H1 (cell line): ENCODE measurements around the gene HSPA5. TPM values are rescaled to one million over a fixed set of nuclear protein-coding genes. Genes with fewer than 3 reads are reported as not detected.

Experiments used
- CTCF ChIA-PET: fragments of 300-600 bp; sonication (Branson Sonifier 250); formaldehyde crosslinking; loops from one replicate; lab custom pipeline; 2021; ENCODE audit not compliant: partially characterized antibody; lab: Charles Lee
- POLR2A ChIA-PET: fragments of 300-600 bp; sonication (Branson Sonifier 250); formaldehyde crosslinking; loops from one replicate; lab custom pipeline; 2021; ENCODE audit warnings: inconsistent platforms; ENCODE audit not compliant: partially characterized antibody; lab: Charles Lee
- DNase-seq, 2 experiments: peaks; one replicate each; pipeline versions ENCODE4 v3.0.0 to v3.0.0-alpha.2; 2010 to 2022; ENCODE audit warnings: low spot score in 2 of 2, low read depth in 1 of 2, mixed read lengths in 1 of 2
- FAIRE-seq: peaks from 2 replicates; lab custom pipeline; 2011; peaks lifted over from hg19 to GRCh38; lab: Jason Lieb, UNC
- H2AFZ ChIP-seq: 2 replicates; pipeline ENCODE4 v1.8.1; 2012; ENCODE audit warnings: low read length, inconsistent platforms
- H2AK5ac ChIP-seq: 2 replicates; pipeline ENCODE4 v1.6.1; 2013; ENCODE audit warnings: low read depth, low read length
- H2BK120ac ChIP-seq: replicated peaks from 2 replicates; pipeline ENCODE3; 2013; ENCODE audit warnings: low read depth, low read length, inconsistent platforms
- H2BK12ac ChIP-seq: 2 replicates; pipeline ENCODE4 v1.6.1; 2013; ENCODE audit warnings: low read depth, low read length
- H2BK15ac ChIP-seq: 2 replicates; pipeline ENCODE4 v1.6.1; 2013; ENCODE audit warnings: low read length
- H2BK20ac ChIP-seq: 2 replicates; pipeline ENCODE4 v1.6.1; 2013; ENCODE audit warnings: low read length
- H2BK5ac ChIP-seq: 2 replicates; pipeline ENCODE4 v1.6.1; 2013; ENCODE audit warnings: low read depth, low read length
- H3K14ac ChIP-seq: 2 replicates; pipeline ENCODE4 v1.6.1; 2013; ENCODE audit warnings: inconsistent platforms; ENCODE audit not compliant: insufficient read length
- H3K18ac ChIP-seq: 2 replicates; pipeline ENCODE4 v1.6.1; 2013; ENCODE audit warnings: low read length; ENCODE audit errors: extremely low read depth
- H3K23ac ChIP-seq: 2 replicates; pipeline ENCODE4 v1.6.1; 2013; ENCODE audit warnings: inconsistent platforms; ENCODE audit not compliant: insufficient read length
- H3K23me2 ChIP-seq: 2 replicates; pipeline ENCODE4 v1.6.1; 2013; ENCODE audit warnings: low read depth, low read length
- H3K27ac ChIP-seq: 2 replicates; pipeline ENCODE4 v1.6.1; 2011; ENCODE audit warnings: low read depth, low read length, inconsistent platforms
- H3K27me3 ChIP-seq, 4 experiments: replicated peaks in 1 of 4; 1 replicate in 1 of 4; 2 replicates in 3 of 4; pipeline versions ENCODE4 v1.6.1 to v1.8.1; 2011 to 2013; ENCODE audit warnings: low read length in 3 of 4, mild to moderate bottlenecking in 3 of 4, inconsistent platforms in 2 of 4, mixed read lengths in 2 of 4, moderate library complexity in 1 of 4; ENCODE audit not compliant: control insufficient read depth in 3 of 4, insufficient read depth in 3 of 4; ENCODE audit errors: extremely low read depth in 1 of 4
- H3K36me3 ChIP-seq, 4 experiments: 2 replicates each; pipeline versions ENCODE4 v1.6.1 to v1.8.1; 2011 to 2013; ENCODE audit warnings: mild to moderate bottlenecking in 4 of 4, low read length in 3 of 4, moderate library complexity in 2 of 4, control low read depth in 1 of 4, inconsistent platforms in 1 of 4; ENCODE audit not compliant: insufficient read depth in 4 of 4, control insufficient read depth in 2 of 4
- H3K4ac ChIP-seq: replicated peaks from 2 replicates; pipeline ENCODE3; 2013; ENCODE audit warnings: low read length, low read depth, mixed read lengths, inconsistent platforms; ENCODE audit not compliant: insufficient read length
- H3K4me1 ChIP-seq, 4 experiments: replicated peaks in 1 of 4; 1 replicate in 1 of 4; 2 replicates in 3 of 4; pipeline versions ENCODE4 v1.6.1 to v1.8.1; 2011 to 2013; ENCODE audit warnings: low read length in 3 of 4, inconsistent platforms in 2 of 4, mixed read lengths in 1 of 4; ENCODE audit not compliant: insufficient read depth in 4 of 4, control insufficient read depth in 3 of 4
- H3K4me2 ChIP-seq, 2 experiments: 2 replicates each; pipeline versions ENCODE4 v1.6.1 to v1.8.1; 2011 to 2013; ENCODE audit warnings: low read depth in 2 of 2, low read length in 2 of 2, control low read depth in 1 of 2, inconsistent platforms in 1 of 2, mild to moderate bottlenecking in 1 of 2; ENCODE audit not compliant: insufficient read depth in 1 of 2
- H3K4me3 ChIP-seq, 4 experiments: fragments of 200-600, 300-600 bp in 1 of 4; sonication (generic), shearing (Covaris generic), sonication (Bioruptor Twin) in 1 of 4; 2 replicates each; pipeline versions ENCODE4 v1.5.1 to v1.8.1; 2011 to 2016; ENCODE audit warnings: low read length in 4 of 4, low read depth in 3 of 4, control low read depth in 2 of 4, inconsistent platforms in 2 of 4, mild to moderate bottlenecking in 2 of 4, mixed read lengths in 1 of 4, moderate library complexity in 1 of 4; ENCODE audit not compliant: insufficient read depth in 2 of 4; ENCODE audit errors: extremely low read depth in 1 of 4
- H3K56ac ChIP-seq: replicated peaks from 2 replicates; pipeline ENCODE3; 2013; ENCODE audit warnings: low read depth, mild to moderate bottlenecking, mixed read lengths, low read length, inconsistent platforms; ENCODE audit not compliant: insufficient read length
- H3K79me1 ChIP-seq: 2 replicates; pipeline ENCODE4 v1.6.1; 2013; ENCODE audit warnings: low read depth, low read length, control low read depth
- H3K79me2 ChIP-seq, 2 experiments: 2 replicates each; pipeline versions ENCODE4 v1.6.1 to v1.8.1; 2012 to 2013; ENCODE audit warnings: low read length in 2 of 2, mild to moderate bottlenecking in 2 of 2, inconsistent platforms in 1 of 2; ENCODE audit not compliant: insufficient read depth in 2 of 2, control insufficient read depth in 1 of 2
- H3K9ac ChIP-seq, 4 experiments: replicated peaks in 1 of 4; 1 replicate in 1 of 4; 2 replicates in 3 of 4; pipeline versions ENCODE4 v1.6.1 to v1.8.1; 2011 to 2013; ENCODE audit warnings: low read depth in 3 of 4, low read length in 3 of 4, control low read depth in 2 of 4, mild to moderate bottlenecking in 2 of 4, moderate library complexity in 2 of 4, inconsistent platforms in 1 of 4; ENCODE audit errors: extremely low read depth in 1 of 4
- H3K9me3 ChIP-seq, 2 experiments: 2 replicates each; pipeline versions ENCODE4 v1.6.1 to v1.8.1; 2012 to 2013; ENCODE audit warnings: mild to moderate bottlenecking in 2 of 2, moderate library complexity in 2 of 2, control low read depth in 1 of 2, inconsistent platforms in 1 of 2, low read depth in 1 of 2, low read length in 1 of 2, mixed read lengths in 1 of 2; ENCODE audit not compliant: insufficient read depth in 2 of 2
- H4K20me1 ChIP-seq, 2 experiments: replicated peaks in 1 of 2; 2 replicates each; pipeline versions ENCODE3 to v1.8.1; 2011 to 2013; ENCODE audit warnings: inconsistent platforms in 2 of 2, low read length in 2 of 2, mild to moderate bottlenecking in 1 of 2; ENCODE audit not compliant: insufficient read depth in 2 of 2, control insufficient read depth in 1 of 2
- H4K5ac ChIP-seq: 2 replicates; pipeline ENCODE4 v1.6.1; 2013; ENCODE audit warnings: low read length, low read depth, mixed read lengths, inconsistent platforms; ENCODE audit not compliant: insufficient read length
- H4K8ac ChIP-seq: 2 replicates; pipeline ENCODE4 v1.8.0; 2013; ENCODE audit warnings: mild to moderate bottlenecking, moderate library complexity, low read length, inconsistent platforms; ENCODE audit not compliant: insufficient read depth; ENCODE audit errors: extremely low read depth
- H4K91ac ChIP-seq: replicated peaks from 2 replicates; pipeline ENCODE3; 2013; ENCODE audit warnings: low read length, mixed read lengths, inconsistent platforms; ENCODE audit not compliant: insufficient read length
- ATF3 ChIP-seq: IDR thresholded peaks from 2 replicates; pipeline ENCODE4 v1.6.1; 2011; ENCODE audit warnings: low read depth, mild to moderate bottlenecking, low read length; ENCODE audit not compliant: insufficient read depth
- EP300 ChIP-seq, 2 experiments: IDR thresholded peaks; 1 replicate in 1 of 2; 2 replicates in 1 of 2; pipeline ENCODE4 v1.6.1; 2011 to 2012; ENCODE audit warnings: low read depth in 2 of 2, low read length in 2 of 2, mild to moderate bottlenecking in 2 of 2, borderline replicate concordance in 1 of 2, inconsistent platforms in 1 of 2, moderate library complexity in 1 of 2
- WGBS, 2 experiments: shearing (Covaris generic) in 1 of 2; methylation state at CpG; one replicate each; pipeline versions ENCODE4 v1.1.6 to v1.1.7; 2013 to 2015; ENCODE audit warnings: low lambda C conversion rate in 2 of 2, mixed read lengths in 2 of 2, inconsistent platforms in 1 of 2, low coverage in 1 of 2, missing lambda C conversion rate in 1 of 2; ENCODE audit not compliant: insufficient replicate concordance in 2 of 2, insufficient coverage in 1 of 2, insufficient read length in 1 of 2; ENCODE audit errors: extremely low coverage in 1 of 2, missing lambda C conversion rate in 1 of 2; 5-methylcytosine and 5-hydroxymethylcytosine counted together
- polyA plus RNA-seq, 7 experiments: library from polyadenylated mRNA; depleted of rRNA in 3 of 7; stranded (reverse) in 5 of 7; unstranded in 2 of 7; fragments of >200 nt in 5 of 7; fragments of 200-250 nt in 2 of 7; gene quantifications; 1 replicate in 5 of 7; 2 replicates in 1 of 7; 4 replicates in 1 of 7; pipeline versions ENCODE4 v1.2.1 to v1.2.3, GENCODE V29; 2011 to 2013; ENCODE audit warnings: missing spikeins in 2 of 7, mixed read lengths in 2 of 7
- total RNA-seq: library from RNA; stranded (reverse); fragmentation: NEBNext Ultra II Directional; extraction: Animal tissue kit (Norgen Biotek cat#: 25700); gene quantifications from 2 replicates; pipeline ENCODE4 v1.2.1, GENCODE V29; 2021

The HSPA5 gene
- total and polyA plus RNA-seq, 2 of the 8 experiments (the other 6 are each of a cell fraction or from before 2014, with no cell fraction given) = 91.3 to 352 TPM

GRCh38 chr9:125280945-125281344, 39.8 kb upstream of the HSPA5 start:
- no peaks in the 10 kb centered on the region for H3K4me1 ChIP-seq

More at GRCh38 chr9:125280945-125281344, 39.8 kb upstream of the HSPA5 start:
- H3K27ac ChIP-seq = no peak overlapping the region
- DNase-seq = no peak
- H2BK20ac ChIP-seq = no peak overlapping the region
- no peak for TF ChIP-seq EP300 (IDR thresholded peaks at IDR 0.05; ENCODE audit: borderline replicate concordance in 1 of 2, low read depth in 2 of 2, low read length in 2 of 2)
- TF ChIP-seq ATF3 = no peak
- H3K23ac ChIP-seq = no peak overlapping the region
- no peak overlapping the region for H4K91ac ChIP-seq
- POLR2A ChIA-PET = interaction anchor here (0.8 kb wide), 1 partner anchor 40 kb away, joined by 3 read pairs; the partner anchor contains the start of gene HSPA5
- no peaks in the 10 kb centered on the region for H3K27me3 ChIP-seq
- H2BK12ac ChIP-seq = no peak overlapping the region
- H3K79me1 ChIP-seq = peaks cover 9% of the 10 kb centered on the region
- no peaks in the 10 kb centered on the region for H4K20me1 ChIP-seq
- H3K18ac ChIP-seq = no peak overlapping the region
- no peak overlapping the region for H3K4ac ChIP-seq
- no peak overlapping the region for H2AK5ac ChIP-seq
- FAIRE-seq = no peak
- H3K9me3 ChIP-seq = no peaks in the 10 kb centered on the region
- no peak overlapping the region for H3K4me2 ChIP-seq
- H2BK15ac ChIP-seq = no peak overlapping the region
- 98% methylated on average over 4 of the region's 4 CpGs; no CpG with 5 or more reads in 1 of the 2 experiments for WGBS, 2 experiments
- no peak overlapping the region for H3K14ac ChIP-seq
- no peak overlapping the region for H4K5ac ChIP-seq
- H3K79me2 ChIP-seq = peaks cover 0 to 40% of the 10 kb centered on the region in 2 experiments; a peak in 2 of 4 replicates
- no peak overlapping the region for H3K4me3 ChIP-seq
- H4K8ac ChIP-seq = no peak overlapping the region
- no peak overlapping the region for H2BK5ac ChIP-seq
- no peak overlapping the region for H2AFZ ChIP-seq
- H3K9ac ChIP-seq = no peak overlapping the region
- no peak overlapping the region for H2BK120ac ChIP-seq
- H3K36me3 ChIP-seq = no peaks in the 10 kb centered on the region
- H3K56ac ChIP-seq = no peak overlapping the region
- H3K23me2 ChIP-seq = no peaks in the 10 kb centered on the region
- CTCF ChIA-PET = no interaction called here
